HG03354 (cell line): ENCODE data around the gene IFRD1.

Experiments used
- ATAC-seq: cut with Tn5 transposase; IDR thresholded peaks from one replicate; pipeline ENCODE4 v1.9.1; 2021; ENCODE audit warnings: mild to moderate bottlenecking; ENCODE audit not compliant: unreplicated experiment, poor library complexity, severe bottlenecking

IFRD1 gene

GRCh38 chr7:112481833-112482670 lies 31.8 kb downstream of the IFRD1 start:
- no peak for ATAC-seq

DNA sequence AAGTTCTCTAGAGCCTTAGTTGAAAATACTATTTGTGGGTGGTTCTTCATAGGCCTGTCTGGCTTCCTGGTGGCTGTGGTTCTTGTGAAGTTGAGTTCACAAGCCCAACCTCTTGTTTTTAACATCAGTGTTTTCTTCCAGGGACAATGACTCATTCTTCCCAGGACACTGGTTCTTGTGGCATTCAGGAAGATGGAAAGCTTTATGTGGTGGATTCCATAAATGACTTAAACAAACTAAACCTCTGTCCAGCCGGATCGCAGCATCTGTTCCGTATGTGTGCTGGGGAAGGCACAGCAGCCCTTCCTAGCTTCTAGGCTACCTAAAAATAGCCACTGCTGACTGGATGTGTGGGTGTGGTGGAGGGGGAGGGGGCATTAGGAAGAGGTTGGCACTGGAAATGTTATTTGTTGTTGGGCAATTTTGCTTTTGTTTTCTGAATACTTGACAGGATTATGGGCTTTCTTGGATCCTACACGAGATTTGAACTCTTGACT lies 34.5 kb downstream of the IFRD1 start:
- no peak for ATAC-seq

DNA sequence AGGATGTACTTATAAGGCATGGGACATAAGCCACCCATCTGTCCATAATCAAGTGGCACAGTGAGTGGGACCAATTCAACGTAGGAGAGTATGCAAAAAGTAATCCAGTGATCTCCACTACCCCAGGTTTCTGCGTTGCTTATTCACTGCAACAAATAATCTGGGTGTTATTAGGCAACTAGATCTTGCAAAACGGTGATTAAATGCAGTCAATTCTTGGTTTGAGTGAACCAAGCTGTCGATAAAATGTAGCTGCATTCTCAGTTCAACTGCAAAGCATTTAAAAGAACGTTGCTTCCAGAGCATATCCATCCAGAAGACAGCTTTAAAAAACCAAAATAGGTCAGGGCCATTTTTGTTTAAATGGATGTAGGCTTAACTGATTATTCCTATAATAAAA lies 35.5 kb downstream of the IFRD1 start:
- ATAC-seq, result no peak

- no peak for ATAC-seq
These were observed 37.4 kb downstream of the IFRD1 start for GRCh38 chr7:112487457-112488263.

DNA sequence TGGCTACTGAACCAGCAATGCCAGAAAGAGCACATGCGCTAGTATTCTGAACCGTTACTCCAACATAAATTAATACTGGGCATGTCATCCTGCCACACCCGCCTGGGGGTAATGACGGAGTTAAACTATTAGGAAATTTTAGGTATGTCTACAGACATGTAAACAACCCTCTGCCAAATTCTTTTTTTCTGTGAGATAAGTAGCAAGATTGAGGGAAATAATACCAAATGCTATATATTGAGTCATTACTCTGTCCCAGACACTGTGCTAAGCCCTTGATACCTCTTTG lies 37.9 kb downstream of the IFRD1 start:
- no peak for ATAC-seq

DNA sequence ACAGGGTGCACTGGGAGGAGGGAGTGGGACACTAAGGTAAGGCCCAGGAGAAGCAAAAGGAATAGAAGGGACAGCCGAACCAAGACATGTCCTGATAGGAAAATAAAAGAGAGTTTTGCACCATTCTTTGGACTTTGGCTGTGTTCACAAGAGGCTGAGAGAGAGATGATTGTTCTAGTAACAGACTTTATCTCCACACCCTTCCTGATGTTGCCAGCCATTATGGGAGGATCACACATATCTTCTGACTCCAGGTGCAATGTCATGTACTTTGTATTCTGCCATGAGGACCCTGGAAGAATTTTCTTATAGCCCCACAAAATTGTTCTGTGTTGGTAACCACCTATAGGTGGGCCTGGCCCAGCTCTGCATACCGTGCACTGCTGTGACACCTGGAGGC lies 41.9 kb downstream of the IFRD1 start:
- ATAC-seq, result no peak

DNA sequence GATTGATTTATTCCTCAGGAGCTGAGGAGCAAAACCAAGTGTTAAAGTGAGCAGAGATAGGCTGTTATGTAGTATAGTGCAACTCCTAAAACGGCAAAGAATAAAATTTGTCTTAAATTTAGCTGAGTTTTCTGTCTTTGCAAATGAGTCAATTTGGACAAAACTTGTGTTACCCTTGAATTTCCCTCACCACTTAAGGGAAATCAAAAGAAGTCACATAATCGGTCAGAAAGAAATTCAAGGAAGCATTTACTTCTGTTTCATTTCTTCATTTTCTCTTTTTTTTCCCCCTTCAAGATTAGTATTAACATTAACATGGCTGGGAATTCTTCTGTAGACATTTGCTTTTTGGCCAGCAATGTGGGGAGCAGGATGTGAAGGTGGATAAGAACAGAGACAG lies 44.4 kb downstream of the IFRD1 start:
- no peak for ATAC-seq

DNA sequence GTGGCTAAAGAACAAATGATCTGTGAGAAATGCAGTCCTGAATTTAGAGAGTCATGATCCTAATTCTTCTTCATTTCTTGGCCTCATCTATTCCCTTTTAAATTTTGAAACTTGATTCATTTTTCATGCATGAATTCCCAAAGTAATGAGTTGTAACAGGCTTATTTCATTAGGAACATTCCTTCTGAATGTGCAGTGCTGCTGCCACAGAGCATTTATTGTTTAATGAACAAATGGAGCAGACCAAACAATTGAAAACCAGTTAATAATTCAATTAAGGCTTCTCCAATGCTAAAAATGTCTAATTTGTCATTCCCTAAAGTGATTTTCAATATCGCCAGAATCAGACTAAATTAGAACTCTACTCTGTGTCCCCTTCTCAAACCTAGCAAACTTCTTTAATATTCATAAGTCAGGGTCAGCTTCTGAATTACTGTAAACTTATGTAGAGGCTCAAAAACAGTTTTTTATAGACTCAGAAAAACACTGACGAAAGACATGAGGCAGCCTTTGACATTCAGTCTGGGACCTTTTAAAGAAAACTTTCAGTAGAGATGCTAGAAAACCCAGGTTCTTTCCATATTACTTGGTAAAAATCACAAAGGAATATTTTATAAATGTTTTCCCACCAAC lies 45.0 kb downstream of the IFRD1 start:
- no peak for ATAC-seq

- ATAC-seq, result peak; percentile 63
These were observed 45.7 kb downstream of the IFRD1 start for GRCh38 chr7:112495810-112496462.

DNA sequence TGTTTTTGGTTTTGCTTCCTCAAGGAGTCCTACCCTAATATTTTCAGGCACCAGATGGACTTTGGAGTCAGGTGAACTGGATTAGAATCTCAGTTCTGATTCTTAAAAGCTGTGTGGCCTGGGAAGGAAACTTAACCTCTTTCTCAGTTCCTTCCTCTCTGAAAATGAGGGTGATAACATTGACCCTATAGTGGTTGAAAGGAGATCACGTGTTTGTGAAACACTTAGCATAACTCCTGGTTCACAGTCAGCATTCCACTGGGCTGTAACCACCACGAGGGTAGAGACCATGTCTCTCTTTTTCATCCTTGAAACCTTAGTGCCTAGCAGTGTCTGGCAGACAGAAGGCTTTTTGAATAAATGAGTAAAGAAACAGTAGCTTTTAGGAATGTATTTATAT lies 47.2 kb downstream of the IFRD1 start:
- ATAC-seq, result no peak

DNA sequence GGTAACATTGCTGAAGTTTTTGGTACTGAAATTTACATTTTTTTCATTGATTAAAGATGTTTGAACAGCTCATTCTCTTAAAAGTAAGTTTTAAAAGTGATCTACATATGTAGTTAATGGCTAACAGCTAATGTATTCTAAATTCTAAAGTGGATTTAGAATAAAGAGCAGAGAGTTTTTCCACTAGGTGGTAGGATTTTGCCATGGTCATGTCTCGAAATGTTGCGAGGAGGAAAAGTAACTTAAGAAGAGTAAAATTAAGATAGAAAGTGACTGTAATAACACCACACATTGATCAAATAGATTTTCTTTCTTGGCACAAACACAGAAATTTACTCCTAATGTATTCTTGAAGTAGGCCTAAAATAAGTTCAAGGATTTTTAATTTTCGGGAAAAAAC lies 50.4 kb downstream of the IFRD1 start:
- no peak for ATAC-seq

DNA sequence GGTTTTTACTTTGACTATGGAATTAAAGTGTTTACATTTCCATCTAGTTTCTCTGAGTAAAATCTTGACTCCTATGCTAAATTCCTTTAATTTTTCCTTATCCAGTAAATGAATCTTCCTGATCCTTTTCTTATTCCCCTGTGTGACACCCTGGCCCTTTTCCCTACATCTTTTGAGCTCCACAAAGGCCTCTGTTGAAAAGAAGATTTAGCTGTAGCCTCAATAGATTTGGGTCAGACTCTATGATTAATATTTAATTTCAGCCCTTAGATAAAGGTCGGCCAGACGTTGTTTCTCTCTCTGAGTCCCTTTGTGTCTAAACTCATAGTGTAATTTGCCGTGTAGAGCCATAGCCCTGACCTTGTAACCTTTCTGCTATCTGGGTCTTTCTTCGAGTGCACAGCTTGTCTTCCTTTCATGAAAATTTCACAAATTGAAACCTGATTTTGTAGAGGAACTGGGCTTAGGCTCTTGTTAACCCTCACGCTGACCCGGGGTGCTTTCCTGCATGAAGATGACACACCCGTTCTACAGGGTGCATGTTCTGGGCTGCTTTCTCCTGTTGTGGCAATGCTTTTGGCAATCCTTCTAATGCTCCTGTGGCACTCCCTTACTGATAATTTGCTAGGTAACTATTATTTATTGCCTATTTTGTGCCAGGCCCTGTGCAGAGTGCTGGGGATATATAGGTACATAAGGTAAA lies 51.7 kb downstream of the IFRD1 start:
- no peak for ATAC-seq

GRCh38 chr7:112502700-112503099 lies 52.4 kb downstream of the IFRD1 start:
- ATAC-seq, result no peak

GRCh38 chr7:112503361-112503972 lies 53.2 kb downstream of the IFRD1 start:
- ATAC-seq, result no peak

DNA sequence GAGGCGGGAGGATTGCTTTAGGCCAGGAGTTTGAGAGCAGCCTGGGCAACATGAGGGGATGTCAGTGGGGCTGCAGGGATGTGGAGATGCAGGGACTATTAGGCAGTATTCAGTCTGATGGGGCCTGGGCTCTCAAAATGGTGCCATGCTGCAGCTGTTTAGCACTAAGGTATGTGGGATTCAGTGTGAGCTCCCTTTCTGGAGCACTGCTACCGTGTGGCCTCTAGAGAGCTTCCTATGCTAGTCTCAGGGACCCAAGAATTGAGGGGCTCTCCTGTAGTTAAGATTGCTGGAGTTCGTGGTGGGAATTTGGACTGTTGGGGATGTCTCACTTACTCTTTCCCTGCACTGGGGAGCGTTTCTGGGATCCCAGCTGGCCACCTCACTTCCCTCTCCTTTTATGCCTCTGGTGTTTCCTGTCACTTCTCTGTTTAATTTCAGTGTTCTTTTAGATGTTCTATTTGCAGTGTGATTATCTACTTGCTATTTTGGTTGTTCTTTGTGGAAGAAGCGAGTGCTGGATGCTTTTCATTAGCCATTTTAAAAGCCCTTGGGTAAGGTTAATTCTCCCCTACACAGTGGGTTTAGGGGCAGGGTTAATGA lies 53.9 kb downstream of the IFRD1 start:
- ATAC-seq, result no peak

DNA sequence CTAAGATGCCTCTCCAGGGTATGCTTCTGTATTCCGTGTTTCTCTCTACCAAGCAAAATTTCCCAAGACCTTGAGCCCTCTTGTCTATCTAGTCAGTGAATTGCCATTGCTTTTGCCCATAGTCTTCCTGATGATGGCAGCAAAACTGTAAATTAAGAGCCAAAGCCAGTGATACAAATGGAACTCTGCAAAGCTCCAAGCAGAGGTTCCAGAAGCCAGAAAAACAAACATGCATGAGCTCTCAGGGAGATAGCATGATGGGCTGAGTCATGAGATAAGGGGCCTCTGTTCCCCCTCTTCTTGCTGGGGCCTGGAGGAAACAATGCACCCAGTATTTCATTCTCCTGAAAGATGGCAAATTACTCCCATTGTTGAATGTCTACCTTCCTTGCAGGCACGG lies 55.2 kb downstream of the IFRD1 start:
- ATAC-seq, result no peak

- no peak for ATAC-seq
These were observed 58.1 kb downstream of the IFRD1 start for GRCh38 chr7:112508404-112508803.

DNA sequence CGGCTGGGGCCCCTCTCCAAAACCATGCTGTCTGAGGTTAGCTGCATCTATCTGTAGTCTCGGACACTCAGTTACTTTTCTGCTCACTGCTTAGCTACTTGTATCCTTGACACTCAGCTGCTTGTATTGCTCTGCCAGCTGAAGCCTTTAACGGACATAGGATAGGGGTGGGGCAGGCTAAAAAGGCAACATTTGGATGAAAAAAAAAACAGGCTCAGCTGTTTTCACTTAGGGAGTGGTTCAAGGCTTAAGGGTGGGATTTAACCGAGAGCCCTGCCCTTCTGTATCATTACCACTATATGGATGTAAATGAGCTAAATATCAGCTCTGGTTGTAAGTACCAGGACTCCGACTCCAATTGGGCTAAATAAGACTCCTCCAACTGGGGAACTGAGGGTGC lies 59.1 kb downstream of the IFRD1 start:
- ATAC-seq, result no peak
